GM13976 (cell line): ENCODE data around the gene DLL1.
"Not testable (repeated sequence)": the region's sequence is repeated elsewhere in the genome, so short reads cannot be mapped to it uniquely, and the experiment has no call there.

Experiments used
- DNase-seq: peaks from one replicate; pipeline ENCODE4 v3.0.0; 2012; ENCODE audit warnings: low spot score
- CTCF ChIP-seq: IDR thresholded peaks from 2 replicates; pipeline ENCODE4 v1.5.1; 2012; ENCODE audit warnings: borderline replicate concordance, mild to moderate bottlenecking; ENCODE audit not compliant: insufficient read depth; ENCODE audit errors: extremely low read depth, missing control alignments, control extremely low read depth
- in situ Hi-C: fragments of 300-500 bp; cut with MboI; formaldehyde crosslinking; loops from one replicate; pipeline ENCODE4 v1.12.0; 2022; ENCODE audit warnings: low sequenced_read_pairs, mixed read lengths, inconsistent platforms; ENCODE audit not compliant: unreplicated experiment

The DLL1 gene, protein sequence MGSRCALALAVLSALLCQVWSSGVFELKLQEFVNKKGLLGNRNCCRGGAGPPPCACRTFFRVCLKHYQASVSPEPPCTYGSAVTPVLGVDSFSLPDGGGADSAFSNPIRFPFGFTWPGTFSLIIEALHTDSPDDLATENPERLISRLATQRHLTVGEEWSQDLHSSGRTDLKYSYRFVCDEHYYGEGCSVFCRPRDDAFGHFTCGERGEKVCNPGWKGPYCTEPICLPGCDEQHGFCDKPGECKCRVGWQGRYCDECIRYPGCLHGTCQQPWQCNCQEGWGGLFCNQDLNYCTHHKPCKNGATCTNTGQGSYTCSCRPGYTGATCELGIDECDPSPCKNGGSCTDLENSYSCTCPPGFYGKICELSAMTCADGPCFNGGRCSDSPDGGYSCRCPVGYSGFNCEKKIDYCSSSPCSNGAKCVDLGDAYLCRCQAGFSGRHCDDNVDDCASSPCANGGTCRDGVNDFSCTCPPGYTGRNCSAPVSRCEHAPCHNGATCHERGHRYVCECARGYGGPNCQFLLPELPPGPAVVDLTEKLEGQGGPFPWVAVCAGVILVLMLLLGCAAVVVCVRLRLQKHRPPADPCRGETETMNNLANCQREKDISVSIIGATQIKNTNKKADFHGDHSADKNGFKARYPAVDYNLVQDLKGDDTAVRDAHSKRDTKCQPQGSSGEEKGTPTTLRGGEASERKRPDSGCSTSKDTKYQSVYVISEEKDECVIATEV

GRCh38 chr6:170290296-170291128 is at the start of gene DLL1:
Gene DLL1 (minus strand): TSS chr6:170291078. CDS start chr6:170290139, 939 bp downstream.
- DNase-seq = peak; percentile 55
- in situ Hi-C loops = no loop called here
- no peak for TF ChIP-seq CTCF

GRCh38 chr6:170335199-170335598 is 44.3 kb upstream of the DLL1 start:
- in situ Hi-C loops = not testable (repeated sequence)

GRCh38 chr6:170329321-170329720 is 38.4 kb upstream of the DLL1 start:
- no peak for DNase-seq
- TF ChIP-seq CTCF = no peak

More at GRCh38 chr6:170335199-170335598, 44.3 kb upstream of the DLL1 start:
- DNase-seq = not testable (repeated sequence)

GRCh38 chr6:170317718-170318117 is 26.8 kb upstream of the DLL1 start:
- DNase-seq = no peak
- in situ Hi-C loops = no loop called here
- no peak for TF ChIP-seq CTCF

More at GRCh38 chr6:170329321-170329720, 38.4 kb upstream of the DLL1 start:
- in situ Hi-C loops = no loop called here

DNA sequence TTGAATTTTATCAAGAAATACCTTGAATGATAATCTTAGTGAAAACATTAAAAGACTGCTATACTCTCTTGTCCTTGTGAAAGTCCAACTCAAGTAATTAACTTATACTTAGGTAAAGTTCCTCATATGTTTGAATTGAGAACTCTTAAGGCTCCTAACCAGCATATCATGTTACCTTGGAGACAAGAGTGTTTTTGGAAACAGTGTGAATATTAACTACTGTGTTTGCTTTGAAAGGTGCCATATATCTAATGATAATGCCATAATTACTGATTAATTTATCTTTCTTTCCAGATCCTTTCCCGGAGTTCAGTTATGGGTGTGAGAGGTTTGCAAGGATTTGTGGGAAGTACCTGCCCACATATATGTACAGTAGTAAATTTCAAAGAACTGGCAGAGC is 26.2 kb upstream of the DLL1 start:
- no peak for TF ChIP-seq CTCF

GRCh38 chr6:170316071-170316470 is 25.2 kb upstream of the DLL1 start:
- DNase-seq = no peak
- in situ Hi-C loops = no loop called here
- no peak for TF ChIP-seq CTCF

More for the DNA sequence above, 26.2 kb upstream of the DLL1 start:
- in situ Hi-C loops = no loop called here
- DNase-seq = no peak
